ENCODE data around the gene FTSJ1.

DNA sequence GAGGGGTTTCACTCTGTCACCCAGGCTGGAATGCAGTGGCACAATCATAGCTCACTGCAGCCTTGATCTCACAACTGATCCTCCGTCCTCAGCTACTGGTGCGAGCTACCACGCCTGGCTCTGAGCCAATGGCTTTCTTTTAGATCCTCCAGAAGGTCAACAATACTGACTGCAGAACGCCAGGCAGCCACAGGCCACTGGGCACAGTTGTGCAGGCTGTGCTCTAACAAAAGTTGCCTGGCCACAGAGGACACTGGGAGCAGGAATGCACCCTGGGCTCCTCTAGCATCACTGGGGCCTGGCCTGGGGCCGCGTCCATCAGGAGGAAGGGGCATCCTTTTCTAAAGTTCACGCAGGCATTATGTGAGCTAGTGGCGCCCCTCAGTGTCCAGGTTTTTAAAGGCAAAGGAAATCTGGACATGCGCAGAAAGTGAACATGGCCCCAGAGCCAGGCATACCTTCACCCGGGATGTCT is 17.9 kb downstream of the FTSJ1 start:
- TF ChIP-seq, protein P1, sequence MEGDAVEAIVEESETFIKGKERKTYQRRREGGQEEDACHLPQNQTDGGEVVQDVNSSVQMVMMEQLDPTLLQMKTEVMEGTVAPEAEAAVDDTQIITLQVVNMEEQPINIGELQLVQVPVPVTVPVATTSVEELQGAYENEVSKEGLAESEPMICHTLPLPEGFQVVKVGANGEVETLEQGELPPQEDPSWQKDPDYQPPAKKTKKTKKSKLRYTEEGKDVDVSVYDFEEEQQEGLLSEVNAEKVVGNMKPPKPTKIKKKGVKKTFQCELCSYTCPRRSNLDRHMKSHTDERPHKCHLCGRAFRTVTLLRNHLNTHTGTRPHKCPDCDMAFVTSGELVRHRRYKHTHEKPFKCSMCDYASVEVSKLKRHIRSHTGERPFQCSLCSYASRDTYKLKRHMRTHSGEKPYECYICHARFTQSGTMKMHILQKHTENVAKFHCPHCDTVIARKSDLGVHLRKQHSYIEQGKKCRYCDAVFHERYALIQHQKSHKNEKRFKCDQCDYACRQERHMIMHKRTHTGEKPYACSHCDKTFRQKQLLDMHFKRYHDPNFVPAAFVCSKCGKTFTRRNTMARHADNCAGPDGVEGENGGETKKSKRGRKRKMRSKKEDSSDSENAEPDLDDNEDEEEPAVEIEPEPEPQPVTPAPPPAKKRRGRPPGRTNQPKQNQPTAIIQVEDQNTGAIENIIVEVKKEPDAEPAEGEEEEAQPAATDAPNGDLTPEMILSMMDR (IDR thresholded peaks at IDR 0.05; ENCODE audit: borderline replicate concordance, extremely low read depth, low read length, poor library complexity, severe bottlenecking): no peak
- no peak for TF ChIP-seq EZH2 (IDR thresholded peaks at IDR 0.05; ENCODE audit: borderline replicate concordance, low read depth, low read length, severe bottlenecking)

All from DND-41 (cell line).